OCI-LY1 (cell line): ENCODE measurements around the gene PSMA7.
A peak's percentile ranks its signal among the peaks of the same experiment; 100 is the strongest.

Experiments used
- H2AFZ ChIP-seq: fragments of 200-600 bp; sonication (generic), shearing (Covaris generic); 2 replicates; pipeline ENCODE4 v1.6.0; 2014; ENCODE audit warnings: antibody characterized with exemption, mild to moderate bottlenecking, low read length
- H3F3A ChIP-seq: fragments of 200-600 bp; sonication (generic), shearing (Covaris generic); 2 replicates; pipeline ENCODE4 v1.6.0; 2014; ENCODE audit warnings: mild to moderate bottlenecking, antibody characterized with exemption, low read length, moderate library complexity; ENCODE audit not compliant: insufficient read depth
- H3K27ac ChIP-seq: fragments of 200-600 bp; sonication (generic); 2 replicates; pipeline ENCODE4 v1.5.1; 2014; ENCODE audit warnings: low read length, mixed run types, mild to moderate bottlenecking, low read depth; ENCODE audit not compliant: poor library complexity, severe bottlenecking
- H3K27me3 ChIP-seq: fragments of 200-600 bp; sonication (generic); 2 replicates; pipeline ENCODE4 v1.6.0; 2014; ENCODE audit warnings: antibody characterized with exemption, mild to moderate bottlenecking, low read length, moderate library complexity; ENCODE audit not compliant: insufficient read depth
- H3K36me3 ChIP-seq: fragments of 200-600 bp; sonication (generic); 2 replicates; pipeline ENCODE4 v1.6.1; 2014; ENCODE audit warnings: mild to moderate bottlenecking, antibody characterized with exemption, low read length, moderate library complexity, mixed read lengths; ENCODE audit not compliant: insufficient read depth
- H3K4me1 ChIP-seq: fragments of 200-600 bp; sonication (generic); 2 replicates; pipeline ENCODE4 v1.5.1; 2014; ENCODE audit warnings: mild to moderate bottlenecking, low read length, moderate library complexity; ENCODE audit not compliant: insufficient read depth, severe bottlenecking
- H3K4me2 ChIP-seq: fragments of 200-600 bp; sonication (generic), shearing (Covaris generic); 2 replicates; pipeline ENCODE4 v1.6.1; 2014; ENCODE audit warnings: low read length
- H3K4me3 ChIP-seq: fragments of 200-600 bp; sonication (generic); 2 replicates; pipeline ENCODE4 v1.5.1; 2014; ENCODE audit warnings: low read length, low read depth, mild to moderate bottlenecking, mixed read lengths; ENCODE audit not compliant: poor library complexity, severe bottlenecking
- H3K79me2 ChIP-seq: fragments of 200-600 bp; shearing (Covaris generic); 2 replicates; pipeline ENCODE4 v1.6.1; 2016; ENCODE audit warnings: mixed run types, low read length, mixed read lengths; ENCODE audit not compliant: insufficient read depth
- H3K9ac ChIP-seq: fragments of 200-600 bp; sonication (generic), shearing (Covaris generic); 2 replicates; pipeline ENCODE4 v1.6.1; 2014; ENCODE audit warnings: mild to moderate bottlenecking, low read length, mixed read lengths
- H3K9me2 ChIP-seq: fragments of 200-600 bp; sonication (generic), shearing (Covaris generic); 2 replicates; pipeline ENCODE4 v1.6.1; 2014; ENCODE audit warnings: low read depth, mild to moderate bottlenecking, low read length, mixed read lengths
- H3K9me3 ChIP-seq: fragments of 200-600 bp; shearing (Covaris generic); 2 replicates; pipeline ENCODE4 v1.6.1; 2014; ENCODE audit warnings: low read length, mixed read lengths
- H4K20me1 ChIP-seq: fragments of 200-600 bp; sonication (generic), shearing (Covaris generic); 2 replicates; pipeline ENCODE4 v1.6.0; 2016; ENCODE audit warnings: mild to moderate bottlenecking, low read length; ENCODE audit not compliant: insufficient read depth
- EZH2 ChIP-seq: fragments of 200-600 bp; sonication (generic), shearing (Covaris generic); IDR thresholded peaks from 2 replicates; pipeline ENCODE4 v1.8.0; 2017; ENCODE audit warnings: borderline replicate concordance, mixed run types, mild to moderate bottlenecking, antibody characterized with exemption, low read length, moderate library complexity, mixed read lengths
- TF ChIP-seq, protein P1 (sequence below): fragments of 200-600 bp; sonication (generic), shearing (Covaris generic); IDR thresholded peaks from 2 replicates; pipeline ENCODE4 v1.5.1; 2017; ENCODE audit warnings: mild to moderate bottlenecking, antibody characterized with exemption, low read length, moderate library complexity, mixed read lengths

The PSMA7 gene

GRCh38 chr20:62158088-62158400 is 14.8 kb upstream of the PSMA7 start:
- H3K4me3 ChIP-seq = no peak overlapping the region
- no peak for TF ChIP-seq EZH2
- TF ChIP-seq, protein P1, sequence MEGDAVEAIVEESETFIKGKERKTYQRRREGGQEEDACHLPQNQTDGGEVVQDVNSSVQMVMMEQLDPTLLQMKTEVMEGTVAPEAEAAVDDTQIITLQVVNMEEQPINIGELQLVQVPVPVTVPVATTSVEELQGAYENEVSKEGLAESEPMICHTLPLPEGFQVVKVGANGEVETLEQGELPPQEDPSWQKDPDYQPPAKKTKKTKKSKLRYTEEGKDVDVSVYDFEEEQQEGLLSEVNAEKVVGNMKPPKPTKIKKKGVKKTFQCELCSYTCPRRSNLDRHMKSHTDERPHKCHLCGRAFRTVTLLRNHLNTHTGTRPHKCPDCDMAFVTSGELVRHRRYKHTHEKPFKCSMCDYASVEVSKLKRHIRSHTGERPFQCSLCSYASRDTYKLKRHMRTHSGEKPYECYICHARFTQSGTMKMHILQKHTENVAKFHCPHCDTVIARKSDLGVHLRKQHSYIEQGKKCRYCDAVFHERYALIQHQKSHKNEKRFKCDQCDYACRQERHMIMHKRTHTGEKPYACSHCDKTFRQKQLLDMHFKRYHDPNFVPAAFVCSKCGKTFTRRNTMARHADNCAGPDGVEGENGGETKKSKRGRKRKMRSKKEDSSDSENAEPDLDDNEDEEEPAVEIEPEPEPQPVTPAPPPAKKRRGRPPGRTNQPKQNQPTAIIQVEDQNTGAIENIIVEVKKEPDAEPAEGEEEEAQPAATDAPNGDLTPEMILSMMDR = no peak
- H2AFZ ChIP-seq = no peak overlapping the region
- no peak overlapping the region for H3K9ac ChIP-seq
- H3K36me3 ChIP-seq = peaks cover 15% of the 10 kb centered on the region; the same call in 1 of the 2 replicates
- H3K79me2 ChIP-seq = no peaks in the 10 kb centered on the region
- H3K27ac ChIP-seq = no peak overlapping the region
- H4K20me1 ChIP-seq = no peaks in the 10 kb centered on the region
- no peaks in the 10 kb centered on the region for H3K9me3 ChIP-seq
- no peak overlapping the region for H3K4me2 ChIP-seq
- no peaks in the 10 kb centered on the region for H3K27me3 ChIP-seq
- H3K9me2 ChIP-seq = no peaks in the 10 kb centered on the region
- peaks cover 3% of the 10 kb centered on the region for H3K4me1 ChIP-seq
- H3F3A ChIP-seq = no peaks in the 10 kb centered on the region

DNA sequence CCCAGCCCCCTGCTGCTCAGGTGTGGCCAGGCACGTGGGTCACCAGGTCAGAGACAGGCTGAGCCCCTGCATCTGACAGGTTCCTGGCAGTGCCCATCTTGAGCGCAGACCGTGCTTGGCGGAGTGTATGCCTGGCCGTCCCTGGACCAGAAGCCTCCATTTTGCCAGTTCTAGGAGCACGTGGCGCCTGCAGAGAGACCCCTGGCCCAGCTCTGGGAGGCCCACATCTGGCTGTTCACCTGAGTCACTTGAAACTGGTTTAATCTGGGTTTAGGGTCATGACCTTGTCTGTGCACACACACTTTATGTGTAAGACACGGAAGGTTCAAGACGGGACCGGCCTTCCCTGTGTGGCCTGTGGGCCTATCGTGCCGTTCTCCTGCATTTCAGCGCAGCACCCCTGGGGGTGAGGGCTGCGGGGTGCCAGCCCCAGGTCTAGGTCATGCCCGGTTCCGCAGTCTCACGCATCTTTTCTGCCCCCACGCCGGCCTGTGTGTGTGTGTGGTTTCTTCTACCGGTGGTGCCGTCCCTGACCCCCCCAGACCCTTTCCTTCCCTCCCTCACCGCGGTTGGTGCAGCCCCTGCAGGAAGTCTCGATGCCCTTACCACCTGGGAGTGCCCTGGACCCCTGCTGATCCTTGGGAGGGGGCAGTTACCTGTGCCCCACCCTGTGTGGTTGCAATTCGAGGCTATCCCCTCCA is 14.3 kb upstream of the PSMA7 start:
- Histone ChIP-seq H3K79me2 (no peaks in the 10 kb centered on the region), H3F3A (no peaks in the 10 kb centered on the region), H3K4me2 (no peak overlapping the region)

GRCh38 chr20:62156592-62157386 is 13.6 kb upstream of the PSMA7 start:
- Histone ChIP-seq H3K4me3 (no peak overlapping the region), H3K4me2 (no peak overlapping the region), H3K9me3 (no peaks in the 10 kb centered on the region), H3F3A (no peaks in the 10 kb centered on the region), H3K9ac (no peak overlapping the region), H3K4me1 (peaks cover 3% of the 10 kb centered on the region), H3K9me2 (no peaks in the 10 kb centered on the region), H3K79me2 (no peaks in the 10 kb centered on the region), H2AFZ (no peak overlapping the region), H3K27me3 (no peaks in the 10 kb centered on the region), H4K20me1 (no peaks in the 10 kb centered on the region), H3K36me3 (peaks cover 19% of the 10 kb centered on the region; the same call in 1 of the 2 replicates), H3K27ac (no peak overlapping the region)
- TF ChIP-seq, protein P1 = peak; percentile 71
- no peak for TF ChIP-seq EZH2

More for the DNA sequence above, 14.3 kb upstream of the PSMA7 start:
- H3K9me2 ChIP-seq = no peaks in the 10 kb centered on the region
- H3K9me3 ChIP-seq = no peaks in the 10 kb centered on the region
- H3K27me3 ChIP-seq = no peaks in the 10 kb centered on the region
- TF ChIP-seq, protein P1 = no peak
- TF ChIP-seq EZH2 = no peak
- H3K4me1 ChIP-seq = peaks cover 3% of the 10 kb centered on the region
- H2AFZ ChIP-seq = no peak overlapping the region
- no peak overlapping the region for H3K4me3 ChIP-seq
- H3K27ac ChIP-seq = no peak overlapping the region
- H3K9ac ChIP-seq = no peak overlapping the region
- no peaks in the 10 kb centered on the region for H4K20me1 ChIP-seq
- peaks cover 16% of the 10 kb centered on the region; the same call in 1 of the 2 replicates for H3K36me3 ChIP-seq
